NOMO-1 treated with DMSO at 0.1 percent for 48 hours (cell line): Measurements from ENCODE around the gene ADAMTS12.
A peak's percentile ranks its signal among the peaks of the same experiment; 100 is the strongest.

Source experiments
- DNase-seq: peaks from one replicate; lab custom pipeline; 2025; ENCODE audit not compliant: unreplicated experiment; lab: John Stamatoyannopoulos, UW

ADAMTS12 gene

DNA sequence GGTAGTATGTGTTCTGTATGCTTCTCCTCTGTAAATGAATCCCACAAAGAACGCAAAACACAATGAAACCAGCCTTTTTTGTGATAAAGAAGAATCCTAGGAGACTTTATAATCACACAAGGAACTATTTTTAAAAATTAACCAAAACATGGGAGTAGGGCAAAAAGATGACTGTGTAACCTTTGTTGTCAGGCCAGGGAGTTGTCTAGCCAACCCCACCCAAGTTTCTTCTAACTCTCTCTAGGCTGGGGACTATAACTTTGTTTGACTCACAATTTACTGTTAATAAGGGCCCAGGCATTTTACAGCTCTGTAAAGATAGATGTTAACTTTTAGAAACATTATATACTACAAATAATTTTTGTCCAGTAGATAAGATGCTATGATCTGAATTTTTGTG is 176.1 kb downstream of the ADAMTS12 start:
- DNase-seq: no peak

DNA sequence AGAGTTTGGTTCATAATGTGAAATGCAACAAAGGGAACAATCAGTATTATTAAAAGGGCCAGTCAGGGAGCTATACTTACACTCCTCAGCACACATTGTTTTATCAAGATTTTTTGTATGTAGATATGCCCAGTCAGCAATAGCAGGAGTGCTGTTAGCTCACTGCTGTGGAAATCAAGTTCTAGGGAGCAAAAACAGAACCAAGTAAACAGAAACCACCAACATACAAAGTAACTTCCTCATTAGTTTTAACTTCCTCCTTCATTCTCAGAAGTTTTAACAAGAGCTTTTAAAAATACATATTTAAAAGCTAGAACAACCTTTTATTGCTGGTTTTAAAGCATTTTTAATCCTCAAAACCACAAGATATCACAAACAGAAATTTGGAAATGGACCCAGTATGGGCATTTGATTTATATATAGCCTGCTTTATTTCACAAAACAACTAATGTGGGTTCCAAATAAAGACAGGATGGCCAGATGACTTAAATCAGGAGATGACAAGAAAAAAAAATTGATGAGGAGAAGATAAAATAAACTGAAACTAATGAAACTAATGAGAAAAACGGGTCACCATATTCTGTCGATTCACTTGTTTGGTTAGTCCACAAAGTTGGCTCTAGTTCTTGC is 178.5 kb downstream of the ADAMTS12 start:
- peak; percentile 94 for DNase-seq

DNA sequence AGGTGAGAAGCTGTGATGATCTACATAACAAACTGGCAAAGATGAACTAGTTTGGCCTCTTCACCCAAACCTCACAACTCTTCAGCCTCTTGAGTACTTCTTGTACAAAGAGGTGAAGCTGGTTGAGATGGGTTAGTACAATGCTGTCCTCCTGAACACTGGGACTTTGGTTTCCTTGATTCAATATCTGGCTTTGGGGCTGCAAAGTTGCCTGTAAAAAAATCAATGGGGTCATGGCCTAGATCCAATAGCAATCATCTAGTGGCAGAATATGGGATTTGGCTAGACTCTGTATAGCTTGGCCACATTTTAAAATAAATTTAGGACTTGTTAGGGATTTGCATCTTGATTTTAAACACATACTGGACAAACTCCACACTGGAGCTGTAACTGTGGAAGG is 179.1 kb downstream of the ADAMTS12 start:
- DNase-seq: no peak

DNA sequence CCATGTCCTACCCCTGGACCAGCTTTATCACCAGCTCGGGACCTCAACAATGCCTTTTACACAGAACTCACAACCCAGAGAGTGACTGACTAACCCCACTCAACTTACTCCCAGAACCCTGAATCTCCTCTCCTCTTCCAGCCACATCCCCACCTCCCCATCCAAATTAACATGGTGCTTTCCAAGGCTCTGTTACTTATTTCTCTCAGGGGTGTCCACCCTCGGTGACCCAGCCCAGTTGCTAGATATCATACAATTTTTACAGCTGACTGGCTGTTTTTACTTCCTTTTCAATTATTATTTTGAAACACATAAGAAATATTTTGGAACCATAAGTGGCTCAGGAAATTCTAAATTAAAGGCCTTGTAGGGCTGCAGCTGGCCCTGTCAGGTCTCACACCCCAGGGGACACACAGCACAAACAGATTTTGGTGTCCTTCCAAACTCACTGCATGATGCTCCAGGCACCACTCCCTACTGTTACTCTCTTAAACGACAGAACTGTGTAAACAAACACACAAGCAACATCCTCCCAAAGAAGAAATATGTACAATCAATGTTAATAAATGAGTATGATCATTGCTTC is 180.6 kb downstream of the ADAMTS12 start:
- DNase-seq: no peak

DNA sequence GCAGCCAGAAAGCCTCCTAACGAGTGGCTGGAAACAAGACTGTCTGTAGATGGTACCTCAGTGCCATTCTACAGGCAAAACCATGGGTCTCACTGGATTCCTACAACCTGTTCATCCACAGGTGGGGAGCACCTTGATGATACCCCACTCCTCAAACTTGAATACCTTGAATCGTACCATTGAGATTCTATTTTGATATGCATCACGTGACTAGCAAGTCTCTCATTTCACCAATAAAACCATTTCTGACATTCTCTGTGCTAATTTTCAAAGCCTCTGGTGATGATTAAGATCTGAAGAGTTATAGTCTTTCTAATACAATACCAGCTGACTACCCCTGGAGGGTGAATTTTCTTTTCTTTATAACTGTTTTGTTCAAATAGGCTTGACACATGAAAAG is 188.9 kb downstream of the ADAMTS12 start:
- no peak for DNase-seq

DNA sequence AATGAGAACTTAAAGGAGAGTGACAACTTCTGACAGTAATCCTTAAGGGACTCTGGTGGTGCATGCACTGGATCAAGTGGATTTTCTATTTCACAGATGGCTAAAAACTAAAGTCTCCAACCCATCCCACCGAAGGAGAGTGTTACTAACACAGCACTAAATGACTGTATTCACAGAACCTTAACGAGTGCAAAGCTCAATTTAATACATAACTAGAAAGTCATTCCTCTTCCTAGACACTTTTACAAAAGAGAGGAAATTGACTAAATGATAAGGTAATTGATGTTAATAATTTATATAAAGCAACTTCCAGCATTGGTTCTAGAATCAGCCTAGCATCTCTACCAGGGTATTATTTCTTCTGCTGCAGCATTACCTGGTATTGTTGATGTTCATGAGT is 189.8 kb downstream of the ADAMTS12 start:
- no peak for DNase-seq

DNA sequence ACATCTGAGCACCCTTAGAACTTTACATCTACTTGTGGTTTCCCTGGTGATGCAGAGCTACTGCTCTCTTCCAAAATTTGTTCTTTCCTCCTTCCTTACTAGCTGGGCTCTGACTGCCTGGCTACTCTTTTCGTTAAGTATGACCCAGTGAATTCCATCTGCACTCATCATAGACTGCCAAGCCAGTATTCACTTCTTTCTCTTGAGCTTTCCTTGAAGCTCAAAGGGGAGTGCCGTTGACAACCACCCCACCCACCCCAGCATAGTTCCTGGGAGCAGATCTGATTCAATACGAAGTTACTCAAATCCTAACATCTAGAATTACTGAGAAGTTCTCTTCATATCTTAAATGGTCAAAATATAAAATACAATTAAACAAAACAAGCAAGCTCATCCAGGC is 190.5 kb downstream of the ADAMTS12 start:
- DNase-seq: no peak

DNA sequence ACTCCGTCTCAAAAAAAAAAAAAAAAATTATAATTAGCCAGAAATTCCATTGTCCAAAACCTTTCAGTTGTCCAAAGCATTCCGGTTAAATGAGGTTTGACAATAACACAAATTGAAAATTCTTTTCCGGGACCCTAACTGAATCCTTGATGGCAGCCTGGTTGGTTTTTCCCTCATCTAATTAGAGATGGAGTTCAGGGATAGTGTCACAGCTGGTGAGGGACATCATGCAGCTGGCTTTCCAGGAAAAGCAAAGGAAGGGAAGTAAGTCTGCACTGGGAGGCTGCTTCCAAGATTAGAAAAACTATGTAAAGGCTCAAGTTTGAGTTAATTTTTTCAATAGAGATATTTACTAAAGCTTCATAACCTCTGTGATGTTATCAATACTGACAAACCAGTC is 195.4 kb downstream of the ADAMTS12 start:
- DNase-seq: no peak

DNA sequence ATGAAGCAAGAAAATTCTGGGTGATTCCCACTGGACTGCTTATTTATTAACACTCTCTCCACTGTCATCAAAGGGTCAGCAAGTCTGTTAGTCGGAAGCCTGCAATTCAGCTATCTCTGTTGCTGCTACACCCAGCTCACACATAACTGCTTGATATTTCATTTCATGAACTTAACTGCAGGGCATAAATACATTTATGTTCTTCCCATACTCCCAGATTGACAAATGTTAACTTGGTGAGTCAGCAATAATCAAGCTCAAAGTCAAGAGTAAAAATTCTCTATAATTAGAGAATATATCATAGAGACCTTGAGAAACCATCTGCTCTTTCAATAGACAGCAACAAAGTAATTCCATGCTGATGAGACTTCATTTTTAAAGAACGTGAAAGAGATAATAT is 198.8 kb downstream of the ADAMTS12 start:
- no peak for DNase-seq

DNA sequence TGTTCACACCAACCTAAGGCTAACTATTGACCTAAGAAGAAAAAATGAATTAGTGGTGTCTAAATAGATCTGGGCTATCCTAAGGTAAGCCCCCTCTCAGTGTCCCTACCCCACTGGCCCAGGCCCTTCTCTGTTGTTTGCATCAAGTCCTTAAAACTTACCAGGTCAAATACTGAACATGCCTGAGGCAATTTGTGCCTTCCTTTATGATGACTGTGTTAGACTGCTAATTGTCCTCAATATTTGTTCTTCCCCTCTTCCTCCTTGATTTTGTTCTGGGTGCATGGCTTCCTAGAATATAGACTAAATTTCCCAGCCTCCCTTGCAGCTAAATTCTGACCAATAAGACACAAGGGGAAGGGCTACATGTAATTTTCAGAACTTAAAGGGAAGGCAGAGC is 199.9 kb downstream of the ADAMTS12 start:
- DNase-seq: no peak

DNA sequence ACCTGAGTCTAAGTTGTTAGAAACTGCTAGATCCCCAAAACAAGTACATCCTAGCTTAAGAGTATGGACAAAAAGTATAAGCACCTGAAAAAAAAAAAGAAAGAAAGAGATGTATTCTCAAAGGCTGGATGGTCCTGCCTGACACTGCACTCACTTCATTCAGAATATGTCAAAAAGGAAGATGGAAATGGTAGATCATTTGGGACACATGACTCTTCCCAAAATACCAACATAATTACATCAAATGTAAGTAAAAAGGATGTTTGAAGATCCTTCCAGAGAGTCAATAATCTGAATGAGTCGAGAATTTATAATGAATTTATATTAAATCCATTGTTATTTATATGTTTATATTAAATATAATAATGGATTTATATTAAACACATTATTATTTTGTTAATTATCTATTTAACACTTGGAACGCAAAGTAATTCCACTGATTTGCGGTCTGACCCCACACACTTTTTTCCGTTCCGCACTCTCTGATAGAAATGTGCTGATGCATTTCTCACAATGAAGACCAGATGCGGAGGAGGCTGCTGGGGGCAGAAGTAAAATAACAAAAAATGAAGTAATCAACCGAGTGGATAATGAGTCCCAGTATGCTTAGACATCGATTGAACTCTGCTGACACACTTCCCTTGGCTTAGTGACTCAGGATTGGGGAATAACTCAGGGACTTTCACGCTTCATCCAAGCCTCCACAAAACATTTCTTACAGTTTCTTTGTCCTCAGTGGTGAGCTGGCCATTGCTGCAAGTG is 201.2 kb downstream of the ADAMTS12 start:
- no peak for DNase-seq

DNA sequence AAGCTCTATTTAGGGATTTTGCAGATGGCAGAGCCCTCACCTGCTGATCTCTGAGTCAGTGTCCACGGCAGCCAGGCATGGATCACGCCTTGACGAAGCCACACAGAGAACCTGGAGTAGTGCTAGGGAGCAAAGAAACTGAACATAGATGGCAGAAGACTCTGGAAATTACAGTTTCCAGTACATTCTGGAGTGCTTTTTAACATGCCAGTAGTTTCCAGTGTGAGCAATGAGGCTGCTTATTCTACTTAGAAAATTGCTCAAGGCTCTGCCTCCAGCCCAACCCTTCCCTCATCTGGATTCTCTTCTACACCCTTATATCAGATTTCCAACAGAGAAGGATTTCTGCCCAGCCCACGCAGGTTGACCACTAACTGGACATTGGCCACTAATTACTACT is 203.3 kb downstream of the ADAMTS12 start:
- DNase-seq: no peak

DNA sequence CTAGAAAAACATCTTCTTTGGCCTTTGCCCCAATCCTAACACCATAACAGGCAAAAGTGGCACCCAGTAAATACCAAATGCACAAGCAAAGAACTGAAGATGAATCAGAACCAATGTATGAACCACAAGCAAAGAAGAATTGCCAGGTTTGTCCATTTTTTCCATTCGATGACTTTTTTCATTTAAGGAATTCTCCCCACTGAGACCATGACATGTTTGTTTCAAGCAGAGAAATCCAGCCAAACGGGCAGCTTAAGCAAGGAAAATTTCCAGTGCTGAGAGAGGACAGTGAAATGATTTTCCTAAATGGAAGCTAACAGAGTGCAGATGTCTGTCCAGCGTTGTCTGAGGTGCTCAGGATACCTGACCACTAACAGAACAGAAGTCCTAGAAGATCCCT is 203.7 kb downstream of the ADAMTS12 start:
- DNase-seq: no peak

DNA sequence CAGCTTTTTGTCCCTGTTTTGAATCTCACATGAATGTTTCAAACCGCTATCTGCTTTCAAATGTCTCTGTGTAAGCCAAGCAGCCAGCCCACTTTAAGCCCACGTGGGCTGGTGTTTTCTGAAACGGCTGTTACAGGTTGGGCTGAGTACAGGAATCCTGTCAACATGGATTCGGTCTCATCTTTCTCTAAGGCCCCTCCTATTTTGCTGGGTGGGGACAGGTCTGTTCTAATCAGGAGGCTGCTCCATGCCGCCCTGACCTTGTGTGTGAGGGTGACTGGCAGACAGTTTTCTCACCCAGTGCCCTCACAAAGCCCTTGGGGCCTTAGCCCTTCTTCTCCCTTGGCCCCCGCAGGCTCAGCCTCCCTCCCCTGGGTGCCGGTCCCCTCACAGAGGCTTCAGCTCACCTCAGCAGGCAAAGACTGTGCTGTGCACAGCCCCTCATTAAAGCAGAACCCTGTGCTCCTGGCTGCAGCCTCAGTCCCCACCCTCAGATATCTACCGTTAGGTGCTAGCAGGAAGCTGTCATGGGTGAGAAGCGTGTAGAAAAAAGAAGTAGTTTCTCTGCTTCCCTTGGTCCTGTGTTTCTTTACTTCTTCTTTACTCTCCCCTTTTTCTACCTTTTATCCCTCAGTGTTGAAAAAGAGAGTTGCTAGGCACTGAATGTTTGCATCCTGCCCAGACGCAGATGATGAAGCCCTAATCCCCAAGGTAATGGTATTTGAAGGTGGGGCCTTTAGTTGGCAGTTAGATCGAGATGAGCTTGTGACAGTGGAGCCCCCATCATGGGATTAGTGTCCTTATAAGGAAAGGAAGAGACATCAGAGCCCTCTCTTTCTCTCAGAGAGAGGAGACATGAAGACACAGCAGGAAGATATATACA is 205.7 kb downstream of the ADAMTS12 start:
- DNase-seq: no peak

DNA sequence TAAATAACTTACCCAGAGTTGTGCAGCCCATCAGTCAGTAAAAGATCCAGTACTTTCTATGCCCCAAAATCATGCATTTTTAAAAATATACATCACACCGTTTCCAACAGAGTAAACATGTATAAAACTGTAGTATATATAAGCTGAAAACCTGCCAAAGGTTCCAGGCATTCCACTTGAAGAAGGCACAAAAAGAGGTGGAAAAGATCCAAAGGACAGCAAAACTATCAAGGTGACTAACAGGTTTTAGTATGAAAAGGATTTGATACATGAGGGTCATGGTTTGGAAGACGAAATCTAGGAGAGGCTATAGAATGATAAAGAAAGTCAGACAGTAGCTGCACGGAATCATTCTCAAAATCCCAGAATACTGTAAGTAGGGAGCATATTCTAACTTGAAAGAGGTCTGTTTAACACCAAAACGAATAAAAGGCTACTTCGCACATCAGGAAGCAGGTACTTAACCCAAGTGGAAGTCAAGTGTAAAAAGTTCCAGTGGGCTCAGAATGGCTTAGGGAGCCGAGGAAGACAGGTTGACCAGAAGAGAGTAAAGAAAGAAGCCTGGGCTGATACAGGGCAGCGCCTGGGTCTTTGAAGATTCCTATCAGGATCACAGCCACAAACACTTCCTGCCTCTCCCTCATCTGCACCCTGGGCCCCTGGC is 207.2 kb downstream of the ADAMTS12 start:
- DNase-seq: no peak

DNA sequence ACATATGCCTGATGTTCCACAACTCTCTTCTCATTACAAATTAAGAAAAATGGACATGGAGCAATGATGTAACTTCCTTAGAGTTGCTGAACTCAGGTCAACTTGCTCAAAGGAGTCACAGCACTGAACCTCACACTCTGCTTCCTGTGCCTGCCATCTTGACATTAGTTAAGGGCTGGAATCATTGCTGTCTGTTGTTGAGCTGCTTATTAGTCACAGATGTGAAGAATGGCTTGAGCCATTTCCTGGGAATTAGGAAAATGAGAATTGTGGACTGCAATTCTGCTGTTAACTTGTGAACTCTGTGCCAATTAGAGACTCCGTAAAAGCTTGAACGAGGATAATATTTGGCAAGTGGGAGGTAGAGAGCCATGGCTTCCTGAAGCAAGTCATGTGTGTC is 212.0 kb downstream of the ADAMTS12 start:
- DNase-seq: no peak

DNA sequence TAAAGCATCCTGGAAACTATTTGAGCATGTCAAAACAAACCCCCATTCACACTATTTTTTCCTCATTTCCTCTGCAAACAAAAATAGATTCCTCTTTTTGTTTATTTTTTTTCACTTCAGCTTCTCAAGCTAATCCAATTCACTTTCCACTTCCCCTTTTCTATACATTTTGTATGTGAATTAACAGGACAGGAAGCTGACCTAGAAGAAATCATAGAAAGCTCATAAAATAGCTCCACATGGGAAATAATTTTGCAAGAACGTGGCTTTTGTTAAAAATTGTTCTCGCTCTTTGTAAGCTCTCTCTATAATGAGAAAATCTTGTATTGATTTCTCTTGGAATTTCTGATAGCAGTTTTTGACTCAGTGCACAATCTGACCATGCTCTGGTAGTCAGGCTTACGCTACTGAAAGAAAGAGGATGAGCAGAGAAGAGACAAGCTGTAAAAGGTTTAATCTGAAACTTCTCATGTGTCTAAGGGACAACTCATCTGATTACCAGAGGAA is 215.8 kb downstream of the ADAMTS12 start:
- peak; percentile 98 for DNase-seq

DNA sequence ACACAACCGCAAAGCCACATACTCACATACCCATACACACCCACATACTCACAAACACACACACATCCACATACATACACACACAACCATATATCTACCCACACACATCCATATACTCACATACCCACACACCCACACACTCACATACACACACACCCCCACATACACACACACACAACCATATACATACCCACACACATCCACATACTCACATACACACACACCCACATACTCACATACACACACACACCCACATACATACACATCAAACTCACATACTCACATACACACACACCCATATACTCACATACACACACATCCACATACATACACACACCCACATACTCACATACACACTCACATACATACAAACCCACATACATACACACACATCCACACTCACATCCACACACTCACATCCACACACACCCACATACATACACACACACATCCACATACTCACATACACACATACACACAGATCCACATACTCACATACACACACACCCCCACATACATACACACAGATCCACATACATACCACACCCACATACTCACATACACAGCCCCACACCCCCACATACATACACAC is 220.0 kb downstream of the ADAMTS12 start:
- no peak for DNase-seq

DNA sequence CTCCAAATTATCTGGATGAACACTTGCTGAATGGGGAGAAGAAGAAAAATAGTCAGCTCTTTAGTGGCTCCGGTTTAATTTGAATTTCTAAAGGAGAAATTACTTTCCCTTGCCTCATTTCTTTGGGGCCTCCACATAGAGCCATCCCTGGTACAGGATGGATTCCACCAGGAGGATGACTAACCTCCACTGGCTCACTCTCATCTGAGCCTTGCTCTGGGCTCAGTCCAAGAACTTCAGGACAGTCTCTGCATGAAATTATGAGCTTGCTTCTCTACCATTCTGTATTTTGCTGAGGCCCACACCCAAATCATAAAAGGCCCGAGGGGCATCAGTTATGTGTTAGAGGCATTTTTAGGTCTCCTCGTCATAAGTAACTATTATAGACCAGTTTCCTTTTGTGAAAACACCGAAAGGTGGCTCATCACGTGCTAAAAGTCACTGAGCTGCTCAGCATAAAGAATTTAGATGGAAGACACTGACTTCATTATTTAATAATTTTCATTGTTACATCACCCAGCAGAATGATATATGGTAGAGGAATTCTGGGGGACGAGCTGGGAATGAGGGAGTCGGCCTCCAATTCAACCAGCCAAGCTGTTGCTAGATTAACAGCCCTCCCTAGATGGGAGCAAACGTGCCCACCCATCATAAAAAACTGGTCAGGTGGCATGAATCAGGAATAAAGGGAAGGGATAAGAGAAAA is 228.9 kb downstream of the ADAMTS12 start:
- no peak for DNase-seq
